ENCODE data around the gene FBXW11.

The FBXW11 gene

DNA sequence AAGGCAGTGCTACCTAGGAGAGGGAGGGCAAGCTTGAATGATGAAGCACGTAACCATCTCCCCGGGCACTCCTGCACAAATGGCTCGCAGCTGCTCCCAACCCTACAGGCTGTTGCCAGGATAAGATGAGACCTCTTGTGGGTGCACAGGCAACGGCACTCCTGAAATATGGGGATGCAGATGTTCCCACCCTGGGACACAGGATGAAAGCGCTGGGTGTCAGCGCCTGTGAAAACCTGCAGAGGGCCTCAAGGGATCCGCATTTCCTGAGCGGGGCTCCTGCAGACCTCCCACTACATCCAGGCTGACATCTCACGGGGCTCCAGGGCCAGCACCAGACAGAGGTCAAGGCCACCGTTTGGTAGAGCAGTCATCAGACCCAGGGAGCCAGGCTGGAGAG, 160.1 kb downstream of the FBXW11 start:
- DNase-seq (ENCODE audit: low read depth in 2 of 3, low spot score in 2 of 3), result no peak

DNA sequence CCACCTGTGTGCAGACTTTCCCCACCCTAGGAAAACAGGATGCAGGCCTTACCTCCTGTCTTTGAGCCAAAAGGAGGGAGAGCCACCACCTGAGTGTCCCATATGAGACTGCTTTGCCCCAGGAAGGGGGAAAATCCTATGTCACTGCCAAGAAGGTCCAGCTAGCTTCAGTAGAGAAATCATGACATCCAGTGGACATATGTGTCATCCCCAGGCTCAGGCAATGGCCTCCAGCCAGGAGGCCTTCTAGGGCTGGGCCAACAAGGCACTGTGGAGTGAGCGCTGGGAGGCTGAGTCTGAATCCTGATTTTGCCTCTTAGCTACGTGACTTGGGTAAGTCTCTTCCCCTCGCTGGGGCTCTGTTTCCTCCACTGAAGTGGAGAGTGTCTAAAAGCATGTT, 160.6 kb downstream of the FBXW11 start:
- DNase-seq (ENCODE audit: low read depth in 2 of 3, low spot score in 2 of 3), result no peak

- DNase-seq (ENCODE audit: low read depth in 2 of 3, low spot score in 2 of 3), result no peak
These were observed 161.3 kb downstream of the FBXW11 start for GRCh38 chr5:171845040-171845630.

GRCh38 chr5:171842777-171843328, 163.6 kb downstream of the FBXW11 start:
- no peak for DNase-seq (ENCODE audit: low read depth in 2 of 3, low spot score in 2 of 3)

DNA sequence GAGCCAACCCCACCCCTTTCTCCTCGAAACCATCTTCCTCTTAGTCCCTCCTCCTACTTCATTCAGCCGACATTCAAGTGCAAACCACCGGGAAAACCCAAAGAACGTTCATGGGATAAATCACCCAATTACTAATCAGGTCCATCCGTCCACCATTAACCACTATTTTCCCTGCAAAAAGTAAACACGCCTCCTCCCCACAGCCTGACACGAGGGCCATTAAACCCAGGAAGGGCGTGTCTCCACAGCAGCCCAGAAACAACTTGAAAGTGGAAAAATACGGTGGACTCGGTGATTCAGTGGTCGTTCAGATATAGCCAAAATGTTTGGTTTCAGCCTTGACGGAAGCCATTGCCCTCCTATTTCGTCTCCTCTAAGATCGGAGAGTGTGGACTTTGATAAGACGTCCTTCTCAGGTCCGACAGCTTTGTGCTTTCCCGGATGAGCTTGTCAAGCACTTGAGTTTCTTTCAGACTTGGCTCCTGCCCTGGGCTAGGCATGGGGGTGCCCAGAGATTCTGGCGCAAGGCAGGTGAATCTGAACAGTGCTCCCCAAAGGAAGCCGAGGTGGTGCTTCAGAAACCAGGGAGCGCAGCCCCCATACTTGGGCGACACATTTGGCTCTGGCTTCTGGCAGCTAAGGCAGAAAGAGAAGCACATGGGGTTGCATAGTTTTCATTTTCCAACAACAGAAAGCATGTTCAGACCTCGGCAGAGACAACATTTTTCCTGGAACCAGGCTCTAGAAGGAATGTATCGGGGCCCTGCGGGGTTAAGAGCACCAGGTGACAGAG, 164.3 kb downstream of the FBXW11 start:
- DNase-seq (ENCODE audit: low read depth in 2 of 3, low spot score in 2 of 3), result no peak

DNA sequence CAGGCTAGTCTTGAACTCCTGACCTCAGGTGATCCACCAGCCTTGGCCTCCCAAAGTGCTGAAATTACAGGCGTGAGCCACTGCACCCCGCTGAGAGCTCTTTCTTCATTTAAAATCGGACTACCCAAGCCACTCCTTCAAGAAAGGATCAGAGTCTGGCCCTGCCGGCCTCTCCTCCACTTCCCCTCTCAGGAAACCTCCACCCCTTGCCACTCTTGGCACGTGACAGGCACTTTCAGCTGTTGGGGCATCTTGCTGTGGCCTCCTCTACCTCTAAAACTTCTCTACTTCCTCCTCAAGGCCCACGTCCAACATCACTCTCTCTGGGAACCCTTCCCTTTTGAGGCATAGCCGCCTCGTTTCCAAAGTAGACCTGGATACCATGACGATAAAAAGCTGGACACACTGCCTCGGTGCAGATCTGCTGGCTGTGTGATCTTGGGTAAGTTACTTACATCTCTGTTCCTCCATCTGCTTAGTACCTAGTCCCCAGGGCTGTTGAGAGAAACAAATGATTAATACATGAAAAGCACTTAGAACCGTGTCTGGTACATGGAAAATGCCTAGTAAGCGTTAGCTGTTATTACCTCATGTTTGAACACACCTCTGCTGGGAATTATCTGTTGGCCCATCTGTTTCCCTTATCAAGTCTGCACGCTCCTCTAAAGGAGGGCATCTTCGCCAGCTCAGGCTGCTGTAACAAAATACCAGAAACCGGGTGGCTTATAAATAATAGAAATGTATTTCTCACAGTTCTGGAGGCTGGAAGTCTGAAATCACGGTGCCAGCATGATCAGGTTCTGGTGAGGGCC, 165.5 kb downstream of the FBXW11 start:
- no peak for DNase-seq (ENCODE audit: low read depth in 2 of 3, low spot score in 2 of 3)

DNA sequence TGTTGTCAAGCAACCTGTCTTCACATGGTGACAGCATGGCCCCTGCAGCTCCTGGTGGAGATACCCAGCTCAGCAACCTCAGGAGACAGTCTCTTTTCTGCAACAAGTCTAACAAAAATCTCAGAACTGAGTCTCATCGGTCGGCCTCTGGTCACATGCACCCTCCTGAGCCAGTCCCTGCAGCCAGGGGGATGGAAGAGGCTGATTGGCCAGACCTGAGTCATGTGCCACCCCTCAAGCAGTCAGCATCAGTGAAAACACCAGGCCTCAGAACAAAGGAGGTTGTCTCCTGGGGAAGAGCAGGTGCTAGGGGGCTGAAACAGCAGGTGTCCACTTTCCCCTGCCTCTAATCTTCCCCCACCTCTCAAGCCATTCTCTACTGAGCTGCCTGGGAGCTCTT, 166.4 kb downstream of the FBXW11 start:
- no peak for DNase-seq (ENCODE audit: low read depth in 2 of 3, low spot score in 2 of 3)

- DNase-seq (ENCODE audit: low read depth in 2 of 3, low spot score in 2 of 3), result no peak
These were observed 167.3 kb downstream of the FBXW11 start for GRCh38 chr5:171839112-171839511.

- DNase-seq (ENCODE audit: low read depth in 2 of 3, low spot score in 2 of 3), result no peak
These were observed 168.4 kb downstream of the FBXW11 start for GRCh38 chr5:171838066-171838465.

GRCh38 chr5:171837522-171837921, 168.9 kb downstream of the FBXW11 start:
- DNase-seq (ENCODE audit: low read depth in 2 of 3, low spot score in 2 of 3), result no peak

- no peak for DNase-seq (ENCODE audit: low read depth in 2 of 3, low spot score in 2 of 3)
These were observed 171.4 kb downstream of the FBXW11 start for GRCh38 chr5:171835066-171835465.

DNA sequence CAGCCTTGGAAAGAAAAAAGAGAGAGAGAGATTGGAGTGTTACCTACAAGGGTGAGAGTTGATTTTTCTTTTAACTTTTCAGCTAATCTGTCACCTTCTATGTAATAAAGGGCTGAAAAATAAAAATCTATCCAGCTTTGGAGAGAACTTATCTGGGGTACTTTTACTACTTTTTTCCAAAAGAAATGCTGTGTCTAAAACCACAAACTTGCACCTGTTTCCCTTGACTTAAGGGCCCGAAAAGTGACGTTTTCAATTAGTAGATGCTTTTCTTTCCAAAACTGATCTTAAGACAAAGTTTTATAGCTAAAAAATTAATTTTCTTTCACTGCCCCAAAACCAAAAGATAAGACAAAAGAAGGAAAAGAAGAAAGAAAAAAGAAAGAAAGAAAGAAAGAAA, 172.0 kb downstream of the FBXW11 start:
- DNase-seq (ENCODE audit: low read depth in 2 of 3, low spot score in 2 of 3), result no peak

DNA sequence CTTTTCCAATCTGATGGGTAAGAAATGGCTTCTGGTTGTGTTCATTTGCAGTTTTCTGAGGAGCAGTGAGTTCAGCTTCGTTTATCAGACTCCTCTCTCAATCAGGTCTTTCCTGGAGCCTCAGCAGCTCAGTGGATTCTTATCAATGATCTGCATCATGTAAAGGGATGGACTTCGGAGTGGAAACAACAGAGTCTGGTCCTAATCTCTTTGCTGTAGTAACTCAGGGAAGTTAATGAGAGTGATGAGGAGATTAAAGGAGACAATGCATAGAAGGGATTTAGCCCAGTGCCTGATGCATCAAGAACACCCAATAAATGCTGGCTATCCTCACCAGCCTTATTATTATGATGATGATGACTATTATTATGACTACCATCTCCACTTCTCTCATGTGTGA, 173.7 kb downstream of the FBXW11 start:
- no peak for DNase-seq (ENCODE audit: low read depth in 2 of 3, low spot score in 2 of 3)

- DNase-seq (ENCODE audit: low read depth in 2 of 3, low spot score in 2 of 3), result no peak
These were observed 175.8 kb downstream of the FBXW11 start for GRCh38 chr5:171830686-171831085.

DNA sequence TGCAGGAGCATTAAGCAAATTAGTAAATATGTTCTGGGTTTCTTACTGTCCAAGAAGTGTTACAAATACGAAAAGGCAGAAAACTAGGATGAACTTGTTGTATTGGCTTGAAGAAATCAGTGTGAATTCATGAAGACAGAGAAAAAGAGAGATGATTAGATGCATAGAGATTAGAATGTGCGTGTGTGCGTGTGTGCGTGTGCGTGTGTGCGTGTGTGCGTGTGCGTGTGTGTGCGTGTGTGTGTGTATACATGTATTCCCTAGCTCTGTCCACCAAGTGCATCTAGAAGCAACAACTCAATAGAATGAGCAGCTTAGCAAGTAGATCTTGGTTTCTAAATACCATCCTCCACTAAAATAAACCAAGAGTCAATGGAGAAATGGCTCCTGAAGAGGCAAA, 179.3 kb downstream of the FBXW11 start:
- DNase-seq (ENCODE audit: low read depth in 2 of 3, low spot score in 2 of 3), result no peak

GRCh38 chr5:171826132-171826531, 180.3 kb downstream of the FBXW11 start:
- DNase-seq (ENCODE audit: low read depth in 2 of 3, low spot score in 2 of 3), result no peak

DNA sequence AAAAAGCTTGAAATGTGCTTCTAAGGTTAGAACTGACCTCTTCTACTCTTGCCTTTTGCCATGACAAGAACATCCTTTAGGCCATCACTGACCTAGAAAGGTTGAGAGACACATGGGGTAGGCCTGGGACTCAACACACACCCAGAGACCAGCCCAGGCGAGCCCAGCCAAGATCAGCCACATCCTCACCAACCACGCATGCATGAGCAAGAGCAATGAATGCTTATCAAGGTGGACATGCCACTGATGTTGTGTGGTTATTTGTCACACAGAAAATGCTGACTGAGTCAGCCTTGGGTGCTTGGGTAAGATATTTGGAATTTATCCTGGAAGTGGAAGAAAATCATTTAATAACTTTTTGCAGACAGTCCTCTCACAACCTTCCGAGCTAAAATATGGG, 181.4 kb downstream of the FBXW11 start:
- no peak for DNase-seq (ENCODE audit: low read depth in 2 of 3, low spot score in 2 of 3)

GRCh38 chr5:171823269-171823668, 183.2 kb downstream of the FBXW11 start:
- no peak for DNase-seq (ENCODE audit: low read depth in 2 of 3, low spot score in 2 of 3)

DNA sequence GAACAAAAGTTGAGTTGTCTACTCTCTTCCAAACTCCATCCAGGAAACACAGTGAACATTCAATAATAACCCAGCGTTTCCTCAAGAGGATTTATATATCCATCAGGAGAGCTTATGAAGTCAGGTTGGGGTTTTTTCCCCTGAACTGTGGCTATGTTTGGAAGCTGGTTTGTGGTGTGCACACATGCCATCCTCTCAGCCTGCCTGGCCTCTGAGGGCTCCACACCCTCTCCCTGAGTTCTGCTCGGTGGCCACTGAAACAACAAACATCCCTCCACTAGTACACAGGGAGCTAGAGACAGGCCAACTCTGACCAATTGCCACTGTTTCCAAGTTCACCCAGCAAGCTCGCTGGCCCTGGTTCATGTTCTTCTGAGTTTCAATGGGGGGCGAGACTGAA, 185.2 kb downstream of the FBXW11 start:
- no peak for DNase-seq (ENCODE audit: low read depth in 2 of 3, low spot score in 2 of 3)

GRCh38 chr5:171820561-171820960, 185.9 kb downstream of the FBXW11 start:
- no peak for DNase-seq (ENCODE audit: low read depth in 2 of 3, low spot score in 2 of 3)

DNA sequence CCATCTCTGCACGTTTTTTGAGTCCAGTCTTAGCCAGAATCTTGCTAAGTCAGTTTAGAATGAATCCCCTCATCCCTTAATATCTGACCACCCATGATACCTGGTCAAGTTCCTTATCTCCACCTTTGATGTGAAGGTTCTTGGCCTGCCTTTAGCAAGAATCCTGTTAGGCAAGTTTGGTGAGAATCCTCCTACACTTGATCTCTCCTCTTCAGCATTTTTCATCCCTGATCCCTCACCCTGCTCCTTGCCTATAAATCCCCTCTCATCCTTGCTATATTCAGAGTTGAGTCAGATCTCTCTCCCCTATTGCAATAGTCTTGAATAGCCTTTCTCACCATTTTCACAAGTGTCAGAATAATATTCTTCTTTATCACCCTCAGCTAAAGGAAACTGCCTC, 189.8 kb downstream of the FBXW11 start:
- DNase-seq (ENCODE audit: low read depth in 2 of 3, low spot score in 2 of 3), result no peak
